ENCODE data around the gene SLC6A9.
A peak's percentile ranks its signal among the peaks of the same experiment; 100 is the strongest.

SLC6A9 gene

GRCh38 chr1:44002606-44003157 lies 28.6 kb downstream of the SLC6A9 start:
- no peak overlapping the region for H3K27ac Mint-ChIP-seq
- H3K4me3 Mint-ChIP-seq: no peak overlapping the region
- peaks cover 3% of the 10 kb centered on the region for H3K36me3 Mint-ChIP-seq
- no peaks in the 10 kb centered on the region for H3K9me3 Mint-ChIP-seq
- no peaks in the 10 kb centered on the region for H3K27me3 Mint-ChIP-seq
- no peaks in the 10 kb centered on the region for H3K4me1 Mint-ChIP-seq

GRCh38 chr1:44002165-44002564 lies 29.1 kb downstream of the SLC6A9 start:
- Mint-ChIP-seq H3K9me3 (no peaks in the 10 kb centered on the region), H3K36me3 (peaks cover 3% of the 10 kb centered on the region), H3K4me1 (no peaks in the 10 kb centered on the region), H3K4me3 (no peak overlapping the region), H3K27ac (no peak overlapping the region), H3K27me3 (no peaks in the 10 kb centered on the region)

- H3K27ac Mint-ChIP-seq: no peak overlapping the region
- H3K4me3 Mint-ChIP-seq: no peak overlapping the region
- no peaks in the 10 kb centered on the region for H3K9me3 Mint-ChIP-seq
- peaks cover 3% of the 10 kb centered on the region for H3K36me3 Mint-ChIP-seq
- H3K4me1 Mint-ChIP-seq: no peaks in the 10 kb centered on the region
- no peaks in the 10 kb centered on the region for H3K27me3 Mint-ChIP-seq
These were observed 31.1 kb downstream of the SLC6A9 start for GRCh38 chr1:44000122-44000665.

- Mint-ChIP-seq H3K9me3 (no peaks in the 10 kb centered on the region), H3K27me3 (no peaks in the 10 kb centered on the region), H3K4me3 (no peak overlapping the region), H3K27ac (no peak overlapping the region), H3K4me1 (no peaks in the 10 kb centered on the region), H3K36me3 (peaks cover 3% of the 10 kb centered on the region)
These were observed 31.8 kb downstream of the SLC6A9 start for GRCh38 chr1:43999455-43999854.

- Mint-ChIP-seq H3K4me3 (no peak overlapping the region), H3K9me3 (no peaks in the 10 kb centered on the region), H3K27ac (no peak overlapping the region), H3K27me3 (no peaks in the 10 kb centered on the region), H3K36me3 (peaks cover 3% of the 10 kb centered on the region), H3K4me1 (no peaks in the 10 kb centered on the region)
These were observed 33.3 kb downstream of the SLC6A9 start for GRCh38 chr1:43998000-43998378.

- Mint-ChIP-seq H3K27me3 (no peaks in the 10 kb centered on the region), H3K9me3 (no peaks in the 10 kb centered on the region), H3K27ac (no peak overlapping the region), H3K36me3 (peaks cover 3% of the 10 kb centered on the region), H3K4me3 (no peak overlapping the region), H3K4me1 (peaks cover 5% of the 10 kb centered on the region)
These were observed 33.8 kb downstream of the SLC6A9 start for GRCh38 chr1:43997295-43997999.

- Mint-ChIP-seq H3K9me3 (no peaks in the 10 kb centered on the region), H3K4me1 (peaks cover 8% of the 10 kb centered on the region), H3K27ac (no peak overlapping the region), H3K36me3 (peaks cover 3% of the 10 kb centered on the region), H3K4me3 (no peak overlapping the region), H3K27me3 (no peaks in the 10 kb centered on the region)
These were observed 34.5 kb downstream of the SLC6A9 start for GRCh38 chr1:43996733-43997115.

GRCh38 chr1:43995984-43996732 lies 35.1 kb downstream of the SLC6A9 start:
- no peak overlapping the region for H3K4me3 Mint-ChIP-seq

GRCh38 chr1:43994794-43995790 lies 36.2 kb downstream of the SLC6A9 start:
- H3K27ac Mint-ChIP-seq: peak overlapping the region; percentile 62
- peaks cover 8% of the 10 kb centered on the region for H3K4me1 Mint-ChIP-seq
- no peaks in the 10 kb centered on the region for H3K27me3 Mint-ChIP-seq
- no peak overlapping the region for H3K4me3 Mint-ChIP-seq
- peaks cover 2% of the 10 kb centered on the region for H3K36me3 Mint-ChIP-seq
- H3K9me3 Mint-ChIP-seq: no peaks in the 10 kb centered on the region

More at GRCh38 chr1:43995984-43996732, 35.1 kb downstream of the SLC6A9 start:
- Mint-ChIP-seq H3K36me3 (peaks cover 3% of the 10 kb centered on the region), H3K27ac (no peak overlapping the region), H3K9me3 (no peaks in the 10 kb centered on the region), H3K27me3 (no peaks in the 10 kb centered on the region), H3K4me1 (peaks cover 8% of the 10 kb centered on the region)

- no peak overlapping the region for H3K4me3 Mint-ChIP-seq
- H3K9me3 Mint-ChIP-seq: no peaks in the 10 kb centered on the region
- H3K27ac Mint-ChIP-seq: no peak overlapping the region
- no peaks in the 10 kb centered on the region for H3K27me3 Mint-ChIP-seq
- H3K4me1 Mint-ChIP-seq: peaks cover 8% of the 10 kb centered on the region
- H3K36me3 Mint-ChIP-seq: no peaks in the 10 kb centered on the region
These were observed 37.2 kb downstream of the SLC6A9 start for GRCh38 chr1:43994071-43994470.

- Mint-ChIP-seq H3K36me3 (no peaks in the 10 kb centered on the region), H3K27me3 (no peaks in the 10 kb centered on the region), H3K9me3 (no peaks in the 10 kb centered on the region), H3K4me1 (peaks cover 8% of the 10 kb centered on the region), H3K4me3 (no peak overlapping the region), H3K27ac (no peak overlapping the region)
These were observed 37.9 kb downstream of the SLC6A9 start for GRCh38 chr1:43993206-43993914.

- Mint-ChIP-seq H3K36me3 (no peaks in the 10 kb centered on the region), H3K4me3 (peak overlapping the region; percentile 88), H3K4me1 (peaks cover 8% of the 10 kb centered on the region), H3K9me3 (no peaks in the 10 kb centered on the region), H3K27me3 (no peaks in the 10 kb centered on the region), H3K27ac (peak overlapping the region; percentile 11)
These were observed 38.8 kb downstream of the SLC6A9 start for GRCh38 chr1:43992232-43992995.

GRCh38 chr1:43991476-43992231 lies 39.6 kb downstream of the SLC6A9 start, which contains the start of gene CCDC24:
Gene CCDC24 (plus strand): TSS chr1:43991599. CDS start chr1:43991879, 280 bp downstream.
- H3K4me1 Mint-ChIP-seq: peaks cover 8% of the 10 kb centered on the region
- peak within 1 kb of the TSS; percentile 46 for H3K27ac Mint-ChIP-seq
- peak within 1 kb of the TSS; percentile 88 for H3K4me3 Mint-ChIP-seq
- H3K36me3 Mint-ChIP-seq: no peaks in the 10 kb centered on the region
- no peaks in the 10 kb centered on the region for H3K27me3 Mint-ChIP-seq
- no peaks in the 10 kb centered on the region for H3K9me3 Mint-ChIP-seq
